ENCODE results near the gene METTL15.
"Not testable (repeated sequence)": the region's sequence is repeated elsewhere in the genome, so short reads cannot be mapped to it uniquely, and the experiment has no call there.

Gene METTL15

GRCh38 chr11:28318871-28319270 lies 210.7 kb downstream of the METTL15 start:
- Histone ChIP-seq H3K4me3 (ENCODE audit: insufficient read depth, low read depth, low read length) (no peak overlapping the region), H3K27me3 (ENCODE audit: control insufficient read depth, insufficient read depth, low read length, poor library complexity, severe bottlenecking) (no peaks in the 10 kb centered on the region), H3K27ac (ENCODE audit: insufficient read depth, low read depth, low read length, poor library complexity, severe bottlenecking) (no peak overlapping the region), H3K36me3 (ENCODE audit: control insufficient read depth, insufficient read depth, low read length) (no peaks in the 10 kb centered on the region), H3K4me1 (ENCODE audit: control insufficient read depth, insufficient read depth, low read length) (no peaks in the 10 kb centered on the region), H3K9me3 (ENCODE audit: control insufficient read depth, low read length) (no peaks in the 10 kb centered on the region)
- WGBS, 2 experiments: 86 to 88% methylated on average over 3 of the region's 3 CpGs

- Histone ChIP-seq H3K4me3 (ENCODE audit: insufficient read depth, low read depth, low read length) (no peak overlapping the region), H3K4me1 (ENCODE audit: control insufficient read depth, insufficient read depth, low read length) (no peaks in the 10 kb centered on the region), H3K36me3 (ENCODE audit: control insufficient read depth, insufficient read depth, low read length) (no peaks in the 10 kb centered on the region), H3K27ac (ENCODE audit: insufficient read depth, low read depth, low read length, poor library complexity, severe bottlenecking) (no peak overlapping the region), H3K9me3 (ENCODE audit: control insufficient read depth, low read length) (no peaks in the 10 kb centered on the region), H3K27me3 (ENCODE audit: control insufficient read depth, insufficient read depth, low read length, poor library complexity, severe bottlenecking) (no peaks in the 10 kb centered on the region)
Measured at GRCh38 chr11:28323621-28324020, 215.4 kb downstream of the METTL15 start.

GRCh38 chr11:28332393-28332792 lies 224.2 kb downstream of the METTL15 start:
- not testable (repeated sequence) for H3K27me3 ChIP-seq (ENCODE audit: control insufficient read depth, insufficient read depth, low read length, poor library complexity, severe bottlenecking); H3K4me3 ChIP-seq (ENCODE audit: insufficient read depth, low read depth, low read length); H3K9me3 ChIP-seq (ENCODE audit: control insufficient read depth, low read length); H3K27ac ChIP-seq (ENCODE audit: insufficient read depth, low read depth, low read length, poor library complexity, severe bottlenecking); H3K4me1 ChIP-seq (ENCODE audit: control insufficient read depth, insufficient read depth, low read length); H3K36me3 ChIP-seq (ENCODE audit: control insufficient read depth, insufficient read depth, low read length)
- WGBS, 2 experiments: 87 to 95% methylated on average over 3 to 4 of the region's 4 CpGs

DNA sequence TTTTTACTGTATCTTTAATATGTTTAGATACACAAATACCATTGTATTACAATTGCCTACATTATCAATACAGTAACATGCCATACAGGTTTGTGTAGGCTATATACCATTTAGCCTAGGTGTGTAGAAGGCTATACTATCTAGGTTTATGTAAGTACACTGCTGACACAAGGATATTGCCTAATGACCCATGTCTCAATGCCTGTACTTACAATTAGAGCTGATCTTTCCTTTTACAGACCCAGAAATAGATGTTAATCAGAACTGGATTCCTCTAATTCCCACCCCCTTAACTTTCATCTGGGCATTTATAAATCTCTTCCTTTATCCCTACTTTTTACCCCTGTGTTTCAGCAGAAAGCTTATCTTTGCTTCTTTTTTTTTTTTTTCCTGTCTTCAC lies 229.5 kb downstream of the METTL15 start:
- no peak overlapping the region for H3K27ac ChIP-seq (ENCODE audit: insufficient read depth, low read depth, low read length, poor library complexity, severe bottlenecking)
- peaks cover 2% of the 10 kb centered on the region for H3K9me3 ChIP-seq (ENCODE audit: control insufficient read depth, low read length)
- no peaks in the 10 kb centered on the region for H3K27me3 ChIP-seq (ENCODE audit: control insufficient read depth, insufficient read depth, low read length, poor library complexity, severe bottlenecking)
- H3K4me3 ChIP-seq (ENCODE audit: insufficient read depth, low read depth, low read length): no peak overlapping the region
- H3K4me1 ChIP-seq (ENCODE audit: control insufficient read depth, insufficient read depth, low read length): no peaks in the 10 kb centered on the region
- H3K36me3 ChIP-seq (ENCODE audit: control insufficient read depth, insufficient read depth, low read length): no peaks in the 10 kb centered on the region

DNA sequence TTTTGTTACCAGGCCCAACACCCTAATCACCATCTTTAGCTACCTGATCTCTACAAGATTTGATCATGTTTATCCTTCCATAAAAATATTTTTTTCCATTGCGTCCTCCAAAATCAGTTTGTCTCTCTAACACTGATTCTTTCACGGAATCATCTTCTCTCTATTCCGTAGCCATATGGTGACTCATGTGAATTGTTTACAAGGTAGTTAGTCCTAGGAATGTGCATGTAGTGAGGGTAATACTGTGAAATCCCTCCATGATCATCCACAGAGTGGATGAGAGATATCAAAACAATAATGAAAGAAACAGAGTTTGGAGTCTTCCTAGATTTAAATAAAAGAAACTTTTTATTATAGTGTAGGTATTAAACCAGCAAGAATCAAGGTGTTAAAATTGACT lies 230.2 kb downstream of the METTL15 start:
- Histone ChIP-seq H3K4me3 (ENCODE audit: insufficient read depth, low read depth, low read length) (no peak overlapping the region), H3K4me1 (ENCODE audit: control insufficient read depth, insufficient read depth, low read length) (no peaks in the 10 kb centered on the region), H3K36me3 (ENCODE audit: control insufficient read depth, insufficient read depth, low read length) (no peaks in the 10 kb centered on the region), H3K27ac (ENCODE audit: insufficient read depth, low read depth, low read length, poor library complexity, severe bottlenecking) (no peak overlapping the region), H3K27me3 (ENCODE audit: control insufficient read depth, insufficient read depth, low read length, poor library complexity, severe bottlenecking) (no peaks in the 10 kb centered on the region), H3K9me3 (ENCODE audit: control insufficient read depth, low read length) (peaks cover 2% of the 10 kb centered on the region)
- 99 to 100% methylated on average over 1 to 3 of the region's 3 CpGs for WGBS, 2 experiments

GRCh38 chr11:28339488-28339887 lies 231.3 kb downstream of the METTL15 start:
- Histone ChIP-seq H3K9me3 (ENCODE audit: control insufficient read depth, low read length) (peaks cover 2% of the 10 kb centered on the region), H3K4me3 (ENCODE audit: insufficient read depth, low read depth, low read length) (no peak overlapping the region), H3K27ac (ENCODE audit: insufficient read depth, low read depth, low read length, poor library complexity, severe bottlenecking) (no peak overlapping the region), H3K27me3 (ENCODE audit: control insufficient read depth, insufficient read depth, low read length, poor library complexity, severe bottlenecking) (no peaks in the 10 kb centered on the region), H3K36me3 (ENCODE audit: control insufficient read depth, insufficient read depth, low read length) (no peaks in the 10 kb centered on the region), H3K4me1 (ENCODE audit: control insufficient read depth, insufficient read depth, low read length) (no peaks in the 10 kb centered on the region)
- 94 to 97% methylated on average over 1 of the region's 1 CpG for WGBS, 2 experiments

GRCh38 chr11:28342716-28343115 lies 234.5 kb downstream of the METTL15 start:
- H3K36me3 ChIP-seq (ENCODE audit: control insufficient read depth, insufficient read depth, low read length): no peaks in the 10 kb centered on the region
- H3K9me3 ChIP-seq (ENCODE audit: control insufficient read depth, low read length): peaks cover 2% of the 10 kb centered on the region
- H3K4me3 ChIP-seq (ENCODE audit: insufficient read depth, low read depth, low read length): no peak overlapping the region
- H3K4me1 ChIP-seq (ENCODE audit: control insufficient read depth, insufficient read depth, low read length): no peaks in the 10 kb centered on the region
- 86% methylated on average over 1 of the region's 1 CpG; no CpG with 5 or more reads in 1 of the 2 experiments for WGBS, 2 experiments
- H3K27me3 ChIP-seq (ENCODE audit: control insufficient read depth, insufficient read depth, low read length, poor library complexity, severe bottlenecking): no peaks in the 10 kb centered on the region
- no peak overlapping the region for H3K27ac ChIP-seq (ENCODE audit: insufficient read depth, low read depth, low read length, poor library complexity, severe bottlenecking)

- H3K36me3 ChIP-seq (ENCODE audit: control insufficient read depth, insufficient read depth, low read length): no peaks in the 10 kb centered on the region
- WGBS, 2 experiments: 88 to 89% methylated on average over 5 of the region's 5 CpGs
- H3K27me3 ChIP-seq (ENCODE audit: control insufficient read depth, insufficient read depth, low read length, poor library complexity, severe bottlenecking): no peaks in the 10 kb centered on the region
- H3K4me3 ChIP-seq (ENCODE audit: insufficient read depth, low read depth, low read length): no peak overlapping the region
- H3K4me1 ChIP-seq (ENCODE audit: control insufficient read depth, insufficient read depth, low read length): no peaks in the 10 kb centered on the region
- peaks cover 2% of the 10 kb centered on the region for H3K9me3 ChIP-seq (ENCODE audit: control insufficient read depth, low read length)
- no peak overlapping the region for H3K27ac ChIP-seq (ENCODE audit: insufficient read depth, low read depth, low read length, poor library complexity, severe bottlenecking)
Measured at GRCh38 chr11:28343304-28344233, 235.4 kb downstream of the METTL15 start.

DNA sequence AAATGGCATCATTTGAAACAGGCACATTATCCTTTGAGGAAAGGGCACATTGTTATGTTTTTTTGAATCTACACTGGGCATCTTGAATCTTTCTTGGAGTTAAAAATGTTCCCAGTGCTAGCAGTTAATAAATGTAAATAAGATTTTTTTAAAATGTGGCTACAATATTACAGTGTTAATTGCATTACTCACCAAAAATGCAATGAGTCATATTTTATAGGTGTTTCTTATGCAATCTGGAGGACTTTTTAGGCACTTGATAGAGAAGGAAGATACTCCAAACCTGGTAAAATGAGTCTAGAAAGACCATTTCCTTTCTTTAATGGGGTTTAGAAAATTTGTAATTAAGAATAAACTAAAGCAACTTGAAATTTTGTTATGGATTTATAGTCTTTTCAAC lies 238.0 kb downstream of the METTL15 start:
- Histone ChIP-seq H3K4me3 (ENCODE audit: insufficient read depth, low read depth, low read length) (no peak overlapping the region), H3K9me3 (ENCODE audit: control insufficient read depth, low read length) (no peaks in the 10 kb centered on the region), H3K27me3 (ENCODE audit: control insufficient read depth, insufficient read depth, low read length, poor library complexity, severe bottlenecking) (no peaks in the 10 kb centered on the region), H3K36me3 (ENCODE audit: control insufficient read depth, insufficient read depth, low read length) (no peaks in the 10 kb centered on the region), H3K4me1 (ENCODE audit: control insufficient read depth, insufficient read depth, low read length) (no peaks in the 10 kb centered on the region), H3K27ac (ENCODE audit: insufficient read depth, low read depth, low read length, poor library complexity, severe bottlenecking) (no peak overlapping the region)

DNA sequence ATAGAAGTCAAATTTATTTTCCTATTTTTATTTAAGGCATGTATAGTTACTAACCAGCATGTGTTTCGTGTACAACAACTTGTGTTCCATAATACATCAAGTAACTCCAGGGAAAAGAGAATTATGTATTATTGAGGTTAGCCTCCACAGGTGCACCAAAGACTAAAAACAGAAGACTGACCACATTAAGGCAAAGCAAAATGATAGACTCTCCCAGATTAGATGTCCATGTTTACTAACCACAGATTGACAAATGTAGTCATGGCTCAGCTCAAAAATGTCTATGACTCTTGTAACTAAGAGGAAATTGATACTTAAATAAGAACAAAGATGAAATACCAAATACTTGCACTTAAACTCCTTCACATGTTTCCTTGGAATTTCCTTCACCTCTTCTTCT lies 238.5 kb downstream of the METTL15 start:
- Histone ChIP-seq H3K27ac (ENCODE audit: insufficient read depth, low read depth, low read length, poor library complexity, severe bottlenecking) (no peak overlapping the region), H3K4me1 (ENCODE audit: control insufficient read depth, insufficient read depth, low read length) (no peaks in the 10 kb centered on the region), H3K4me3 (ENCODE audit: insufficient read depth, low read depth, low read length) (no peak overlapping the region), H3K36me3 (ENCODE audit: control insufficient read depth, insufficient read depth, low read length) (no peaks in the 10 kb centered on the region), H3K9me3 (ENCODE audit: control insufficient read depth, low read length) (no peaks in the 10 kb centered on the region), H3K27me3 (ENCODE audit: control insufficient read depth, insufficient read depth, low read length, poor library complexity, severe bottlenecking) (no peaks in the 10 kb centered on the region)
- WGBS, 2 experiments: no CpG with 5 or more reads among the region's 1 CpG
